Thyroid gland (tissue), 4 donors: Measurements from ENCODE around the gene RNF220.

ENCODE experiments used
- CTCF ChIP-seq, 6 experiments: fragments of 200-600 bp in 3 of 6; fragments of 450-650 bp in 3 of 6; sonication (generic) in 3 of 6; IDR thresholded peaks; one replicate each; pipeline ENCODE4 v1.5.1; 2016 to 2019; ENCODE audit warnings: antibody characterized with exemption in 6 of 6, mild to moderate bottlenecking in 2 of 6, inconsistent platforms in 1 of 6, moderate library complexity in 1 of 6
- POLR2A ChIP-seq, 2 donors: fragments of 450-650 bp; IDR thresholded peaks; one replicate each; pipeline ENCODE4 v1.6.1; 2017; ENCODE audit warnings: antibody characterized with exemption in 2 of 2, mild to moderate bottlenecking in 2 of 2, moderate library complexity in 1 of 2

DNA sequence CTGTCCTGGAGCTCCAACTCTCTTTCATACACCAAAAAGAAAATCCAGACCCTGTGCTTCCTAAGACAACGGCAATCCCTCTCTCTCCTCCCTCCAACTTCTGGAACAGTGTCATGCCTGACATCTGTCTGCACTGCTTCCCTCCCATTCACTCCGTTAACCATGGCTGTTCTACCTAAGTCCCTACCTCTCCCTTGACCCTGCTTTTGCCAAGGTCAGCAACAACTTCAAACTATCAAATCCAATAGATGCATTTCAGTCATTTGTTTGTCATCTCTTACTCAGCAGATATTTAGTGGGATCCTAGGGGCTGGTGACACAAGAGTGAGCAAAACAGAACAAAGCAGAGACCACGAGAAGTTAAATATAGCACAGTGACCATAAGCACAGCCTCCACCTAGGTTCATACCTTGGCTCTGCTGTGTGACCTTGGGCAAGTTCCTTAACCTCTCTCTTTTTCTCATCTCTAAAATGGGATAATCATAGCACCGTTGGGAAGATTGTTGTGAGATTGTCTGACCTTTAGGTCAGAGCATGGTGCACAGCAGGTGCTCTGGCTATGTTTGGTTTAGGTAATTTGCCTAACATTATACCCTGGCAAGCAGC lies 180.4 kb downstream of the RNF220 start:
- no peak for TF ChIP-seq CTCF (IDR thresholded peaks at IDR 0.05)
- TF ChIP-seq POLR2A (IDR thresholded peaks at IDR 0.05), result no peak
